Activated T-helper 2 cell treated with anti-CD3 and anti-CD28 coated beads, Interferon-gamma antibody, Interleukin-2, Interleukin-4, amounts not matched to agents 10 μg/mL and 5 μg/mL and 100 μg/mL, durations not matched to agents 14 hours and 24 hours and 36 hours (primary cell): ENCODE measurements around the gene GOLGA5. TPM values are rescaled to one million over a fixed set of nuclear protein-coding genes. Genes with fewer than 3 reads are reported as not detected.

Experiments used
- DNase-seq: peaks from one replicate; pipeline ENCODE4 v3.0.0; 2021; ENCODE audit warnings: low spot score
- H3K27ac Mint-ChIP-seq: one replicate; pipeline ENCODE4 v1.8.0; 2021; ENCODE audit warnings: mixed read lengths
- H3K27me3 Mint-ChIP-seq: one replicate; pipeline ENCODE4 v1.8.0; 2021; ENCODE audit warnings: low read depth, mixed read lengths
- H3K36me3 Mint-ChIP-seq: one replicate; pipeline ENCODE4 v1.8.0; 2021; ENCODE audit warnings: low read depth, mixed read lengths
- H3K4me1 Mint-ChIP-seq: one replicate; pipeline ENCODE4 v1.8.0; 2021; ENCODE audit warnings: low read depth, mixed read lengths
- H3K4me3 Mint-ChIP-seq: one replicate; pipeline ENCODE4 v1.8.0; 2021; ENCODE audit warnings: low read depth, mild to moderate bottlenecking, moderate library complexity, mixed read lengths
- H3K9me3 Mint-ChIP-seq: one replicate; pipeline ENCODE4 v1.8.0; 2021; ENCODE audit warnings: mixed read lengths
- intact Hi-C: fragments of 100-400 bp; cut with micrococcal nuclease; formaldehyde crosslinking; loops from one replicate; pipeline ENCODE4 v1.15.1; 2023
- total RNA-seq: library from RNA; stranded (reverse); gene quantifications from 2 replicates; pipeline ENCODE4 v1.2.3, GENCODE V29; 2022

Gene GOLGA5
- total RNA-seq, 1 donor from 2014 or later: 22.5 TPM

DNA sequence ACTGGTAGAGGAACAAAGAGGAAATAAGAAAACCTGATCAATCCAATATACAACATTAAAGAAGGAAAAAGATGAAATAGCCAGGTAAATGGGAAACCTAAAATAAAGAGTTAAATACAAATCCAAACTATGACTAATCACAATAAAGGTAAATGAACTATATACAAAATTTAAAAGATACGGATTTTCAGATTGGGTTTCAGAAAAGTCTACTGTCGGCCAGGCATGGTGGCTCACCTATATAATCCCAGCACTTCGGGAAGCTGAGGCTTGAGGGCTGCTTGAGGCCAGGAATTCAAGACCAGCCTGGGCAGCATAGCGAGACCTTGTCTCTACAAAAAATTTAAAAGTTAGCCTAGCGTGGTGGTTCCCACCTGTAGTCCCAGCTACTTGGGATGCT, 89.0 kb downstream of the GOLGA5 start:
- intact Hi-C loops: no loop called here
- no peaks in the 10 kb centered on the region for H3K36me3 Mint-ChIP-seq

DNA sequence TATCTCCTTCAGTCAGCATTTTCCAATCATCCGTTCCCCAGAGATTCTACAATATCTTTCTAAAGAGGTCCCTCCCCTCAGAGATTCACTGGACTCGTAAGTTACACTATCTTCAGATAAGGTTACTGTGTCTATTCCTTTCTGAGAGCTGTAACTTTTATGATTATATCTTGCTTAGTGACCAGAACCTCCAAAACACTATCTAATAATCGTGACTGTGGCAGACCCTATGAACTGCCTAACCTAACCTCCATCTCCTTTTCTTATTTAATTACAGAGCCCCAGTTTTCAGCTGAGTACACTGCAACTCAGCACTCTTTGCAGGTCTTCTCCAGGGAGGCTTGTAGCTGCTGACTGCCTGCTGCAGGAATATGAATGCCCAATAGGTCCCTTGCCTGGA, 90.3 kb downstream of the GOLGA5 start:
- intact Hi-C loops: no loop called here
- Mint-ChIP-seq H3K27me3 (peaks cover 22% of the 10 kb centered on the region), H3K4me1 (no peaks in the 10 kb centered on the region), H3K36me3 (no peaks in the 10 kb centered on the region), H3K4me3 (no peak overlapping the region), H3K9me3 (peaks cover 4% of the 10 kb centered on the region), H3K27ac (no peak overlapping the region)
- DNase-seq: no peak

More for the DNA sequence above, 89.0 kb downstream of the GOLGA5 start:
- H3K27me3 Mint-ChIP-seq: peaks cover 20% of the 10 kb centered on the region
- DNase-seq: no peak
- H3K4me3 Mint-ChIP-seq: no peak overlapping the region
- H3K9me3 Mint-ChIP-seq: peaks cover 4% of the 10 kb centered on the region
- no peak overlapping the region for H3K27ac Mint-ChIP-seq
- H3K4me1 Mint-ChIP-seq: no peaks in the 10 kb centered on the region

DNA sequence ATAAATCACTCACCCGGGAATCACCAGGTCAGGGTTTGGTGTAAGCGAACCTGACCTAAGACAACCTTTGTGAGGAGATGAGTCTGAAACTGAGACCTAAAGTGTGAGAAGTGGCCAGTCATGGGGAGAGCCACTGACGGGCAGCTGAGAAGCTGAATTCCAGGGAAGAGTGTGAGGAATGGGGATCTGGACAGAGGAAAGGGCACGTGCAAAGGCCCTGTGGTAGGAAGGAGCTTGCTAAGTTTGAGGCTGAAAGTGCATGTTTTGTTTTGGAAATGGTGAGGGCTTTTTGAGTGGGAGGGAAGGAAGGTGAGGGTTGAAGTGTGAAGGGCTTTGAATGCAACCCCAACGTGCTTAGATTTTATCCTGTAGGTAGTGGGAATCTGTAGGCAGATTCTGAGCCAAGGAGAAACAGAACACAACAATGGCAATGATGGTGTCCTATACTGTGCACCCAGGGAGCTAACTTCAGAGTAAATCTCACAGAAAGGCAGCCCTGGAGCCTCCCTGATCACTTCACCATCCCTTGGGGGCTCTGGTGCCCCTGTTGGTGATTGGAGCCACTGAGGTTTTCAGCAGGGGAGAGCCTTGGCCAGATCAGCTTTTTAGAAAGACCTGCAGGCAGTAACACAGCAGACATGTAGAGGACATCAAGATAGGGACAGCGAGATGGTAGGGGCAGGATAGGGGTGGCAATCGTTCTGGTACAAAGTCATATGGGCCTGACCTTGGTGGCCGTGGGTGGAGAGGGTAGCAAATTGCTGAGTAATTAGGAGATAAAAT, 91.4 kb downstream of the GOLGA5 start:
- Mint-ChIP-seq H3K27ac (no peak overlapping the region), H3K27me3 (peaks cover 18% of the 10 kb centered on the region), H3K4me3 (no peak overlapping the region), H3K4me1 (no peaks in the 10 kb centered on the region), H3K36me3 (no peaks in the 10 kb centered on the region), H3K9me3 (peaks cover 4% of the 10 kb centered on the region)
- no peak for DNase-seq
- intact Hi-C loops: no loop called here

DNA sequence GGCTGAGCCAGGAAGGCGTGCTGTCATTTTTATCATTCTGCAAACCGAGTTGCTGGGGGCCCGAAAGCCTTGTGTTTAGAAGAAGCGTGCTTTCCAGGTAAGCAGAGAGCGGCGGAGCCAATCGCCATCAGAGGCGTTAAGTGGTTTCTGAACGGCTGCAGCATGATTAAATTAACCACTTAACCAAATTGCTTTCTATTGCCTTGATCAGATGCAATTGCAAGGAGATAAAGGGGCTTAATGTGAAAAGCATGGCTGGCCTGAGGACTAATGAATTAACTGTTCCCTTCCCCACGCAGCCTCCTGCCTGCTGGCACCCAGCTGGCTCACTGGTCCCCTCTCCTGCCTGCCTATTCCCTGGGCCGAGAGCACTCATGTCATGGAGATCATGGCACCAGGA, 92.2 kb downstream of the GOLGA5 start:
- no peak overlapping the region for H3K4me3 Mint-ChIP-seq
- intact Hi-C loops: no loop called here
- no peak overlapping the region for H3K27ac Mint-ChIP-seq
- H3K36me3 Mint-ChIP-seq: no peaks in the 10 kb centered on the region
- H3K4me1 Mint-ChIP-seq: no peaks in the 10 kb centered on the region
- DNase-seq: no peak
- peaks cover 4% of the 10 kb centered on the region for H3K9me3 Mint-ChIP-seq
- H3K27me3 Mint-ChIP-seq: peaks cover 15% of the 10 kb centered on the region

DNA sequence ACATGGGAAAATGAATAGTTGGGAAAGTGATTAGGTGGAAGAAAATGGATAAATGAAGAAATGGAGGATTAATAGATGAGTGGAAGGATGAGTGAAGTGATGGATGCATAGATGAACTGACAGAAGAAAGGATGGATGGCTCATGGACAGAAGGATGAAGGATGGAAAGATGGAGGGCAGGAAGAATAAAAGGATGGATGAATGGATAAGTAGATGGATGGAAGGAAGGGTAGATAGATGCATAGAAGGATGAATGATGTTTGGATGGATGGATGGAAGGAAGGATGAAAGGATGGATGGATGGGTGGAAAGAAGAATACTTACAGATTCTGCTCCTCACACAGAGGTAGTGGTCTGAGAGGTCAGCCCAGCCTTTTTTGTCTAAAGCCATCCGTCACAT, 93.1 kb downstream of the GOLGA5 start:
- no peak overlapping the region for H3K4me3 Mint-ChIP-seq
- intact Hi-C loops: no loop called here
- no peak for DNase-seq
- H3K9me3 Mint-ChIP-seq: peaks cover 4% of the 10 kb centered on the region
- H3K27ac Mint-ChIP-seq: no peak overlapping the region
- no peaks in the 10 kb centered on the region for H3K4me1 Mint-ChIP-seq
- peaks cover 10% of the 10 kb centered on the region for H3K27me3 Mint-ChIP-seq
- H3K36me3 Mint-ChIP-seq: no peaks in the 10 kb centered on the region

DNA sequence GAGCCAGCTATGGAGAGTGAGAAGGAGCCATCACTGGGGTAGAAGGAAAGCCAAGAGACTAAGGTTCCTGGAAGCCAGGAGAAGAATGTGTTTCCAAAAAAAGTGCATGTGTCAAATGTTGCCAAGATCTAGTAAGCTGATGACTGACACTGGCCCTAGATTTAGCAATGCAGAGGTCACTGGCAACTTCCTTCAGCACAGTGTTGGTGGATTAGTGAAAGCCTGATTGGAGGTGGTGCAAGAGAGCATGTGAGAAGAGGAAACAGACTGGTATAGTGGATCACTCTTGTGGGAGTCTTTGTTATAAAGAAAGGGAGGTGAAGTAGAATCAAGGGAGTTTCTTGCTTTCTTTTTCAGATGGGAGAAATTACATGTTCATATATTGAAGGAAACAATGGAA, 94.8 kb downstream of the GOLGA5 start:
- Mint-ChIP-seq H3K27ac (no peak overlapping the region), H3K4me3 (no peak overlapping the region), H3K4me1 (no peaks in the 10 kb centered on the region), H3K27me3 (peaks cover 10% of the 10 kb centered on the region), H3K9me3 (peaks cover 12% of the 10 kb centered on the region), H3K36me3 (no peaks in the 10 kb centered on the region)
- DNase-seq: no peak
- intact Hi-C loops: no loop called here

Other genes starting within 250 kb of the GOLGA5 start
- gene LGMN, start 45.7 kb upstream of the GOLGA5 start, total RNA-seq: 1.1 and 1.3 TPM in 2 replicates
- gene CHGA, start 128.8 kb downstream of the GOLGA5 start, total RNA-seq: not detected in 2 replicates